Measurements from ENCODE around the gene FLNC.

The FLNC gene

DNA sequence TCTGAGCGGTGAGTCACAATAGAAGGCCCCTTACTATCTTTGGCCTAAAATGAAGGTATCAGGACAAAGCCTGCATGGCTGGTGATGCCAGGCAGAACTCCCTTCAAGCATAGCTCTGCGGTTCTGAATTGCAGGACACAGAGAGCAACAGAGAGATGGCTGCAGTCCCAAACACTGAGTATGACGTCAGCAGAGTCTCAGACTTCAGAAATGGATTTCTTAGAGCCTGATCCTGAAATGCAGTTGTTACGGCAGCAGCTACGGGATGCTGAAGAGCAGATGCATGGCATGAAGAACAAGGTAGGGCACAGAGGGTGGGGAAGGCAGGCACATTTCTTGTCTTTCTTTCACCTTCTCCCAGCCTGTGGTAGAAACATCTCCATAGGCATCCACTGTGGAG lies 25.0 kb upstream of the FLNC start:
- no peak for DNase-seq

DNA sequence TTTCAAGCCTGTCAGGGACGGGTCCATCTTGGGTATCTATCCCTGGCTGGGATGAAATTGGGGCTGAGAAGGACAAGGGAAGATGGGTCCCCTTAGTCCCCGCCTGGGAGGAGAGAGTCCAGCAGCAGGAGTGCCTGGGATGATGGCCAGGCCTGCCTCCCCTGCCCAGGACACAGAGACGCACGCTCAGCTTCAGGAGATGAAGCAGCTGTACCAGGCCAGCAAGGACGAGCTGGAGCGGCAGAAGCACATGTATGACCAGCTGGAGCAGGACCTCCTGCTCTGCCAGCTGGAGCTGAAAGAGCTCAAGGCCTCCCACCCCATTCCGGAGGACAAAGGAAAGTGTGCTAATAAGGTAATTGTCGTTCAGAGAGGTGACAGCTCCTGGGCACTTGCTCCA lies 23.0 kb upstream of the FLNC start:
- DNase-seq: no peak

DNA sequence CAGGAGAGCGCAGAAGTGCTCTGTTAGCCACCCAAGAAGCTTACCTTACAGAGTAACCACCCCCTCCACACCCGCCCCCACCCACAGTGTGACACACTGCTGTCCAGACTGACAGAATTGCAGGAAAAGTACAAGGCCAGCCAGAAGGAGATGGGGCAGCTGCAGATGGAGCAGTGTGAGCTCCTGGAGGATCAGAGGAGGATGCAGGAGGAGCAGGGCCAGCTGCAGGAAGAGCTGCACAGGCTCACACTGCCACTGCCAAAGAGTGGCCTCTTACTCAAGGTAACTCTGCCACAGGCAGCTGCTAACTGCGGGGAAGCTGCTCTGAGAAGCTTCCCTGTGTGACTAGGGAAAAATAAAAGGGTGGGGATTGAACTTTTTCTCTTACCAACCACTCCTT lies 20.8 kb upstream of the FLNC start:
- no peak for DNase-seq

- no peak for DNase-seq
These were observed 19.7 kb upstream of the FLNC start for GRCh38 chr7:128810473-128810872.

DNA sequence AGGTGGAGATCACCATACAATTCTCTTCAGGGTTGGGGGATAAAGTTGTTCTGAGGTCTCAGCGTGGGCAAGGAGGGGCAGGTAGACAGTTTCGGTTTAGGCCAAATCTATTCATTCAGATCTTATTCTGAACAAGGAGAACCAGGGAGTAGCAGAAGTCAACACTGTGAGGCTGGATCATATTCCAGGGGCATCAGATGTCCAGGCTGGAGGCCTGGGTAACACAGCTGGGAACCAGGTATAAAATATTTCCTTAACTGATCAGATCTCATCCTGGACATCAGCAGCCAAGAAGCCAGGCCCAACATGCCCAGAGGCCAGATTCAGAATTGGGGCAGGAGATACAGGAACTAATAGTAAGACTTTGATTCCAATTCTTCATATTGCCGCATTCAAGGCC lies 19.2 kb upstream of the FLNC start:
- DNase-seq: no peak

- DNase-seq: no peak
These were observed 18.4 kb upstream of the FLNC start for GRCh38 chr7:128811631-128812430.

DNA sequence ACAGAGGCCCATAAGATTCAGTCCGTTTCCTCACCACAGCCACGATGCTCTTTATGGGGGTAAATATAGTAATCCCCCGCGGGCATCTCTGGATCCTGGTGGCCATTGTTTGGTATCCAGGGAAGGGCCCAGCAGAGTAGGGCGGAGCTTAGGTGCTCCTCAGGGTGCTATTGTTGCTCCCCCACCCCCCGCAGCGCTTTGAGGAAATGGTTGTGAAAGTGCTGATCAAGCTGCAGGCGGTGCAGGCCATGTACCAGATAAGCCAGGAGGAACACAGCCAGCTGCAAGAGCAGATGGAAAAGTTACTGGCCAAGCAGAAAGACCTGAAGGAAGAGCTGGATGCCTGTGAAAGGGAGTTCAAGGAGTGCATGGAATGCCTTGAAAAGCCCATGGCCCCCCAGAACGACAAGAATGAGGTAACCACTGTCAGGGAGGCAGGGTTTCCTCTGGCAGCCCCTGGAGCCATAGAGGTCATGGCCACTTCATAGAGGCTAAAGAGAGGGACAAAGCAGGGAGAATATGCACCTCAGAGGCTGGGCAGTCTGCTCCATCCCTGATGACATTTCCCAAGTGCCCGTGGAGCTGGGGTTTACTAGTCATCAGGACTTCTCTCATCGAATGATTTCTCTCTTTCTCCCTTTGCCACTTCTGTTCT lies 17.6 kb upstream of the FLNC start:
- DNase-seq: no peak

DNA sequence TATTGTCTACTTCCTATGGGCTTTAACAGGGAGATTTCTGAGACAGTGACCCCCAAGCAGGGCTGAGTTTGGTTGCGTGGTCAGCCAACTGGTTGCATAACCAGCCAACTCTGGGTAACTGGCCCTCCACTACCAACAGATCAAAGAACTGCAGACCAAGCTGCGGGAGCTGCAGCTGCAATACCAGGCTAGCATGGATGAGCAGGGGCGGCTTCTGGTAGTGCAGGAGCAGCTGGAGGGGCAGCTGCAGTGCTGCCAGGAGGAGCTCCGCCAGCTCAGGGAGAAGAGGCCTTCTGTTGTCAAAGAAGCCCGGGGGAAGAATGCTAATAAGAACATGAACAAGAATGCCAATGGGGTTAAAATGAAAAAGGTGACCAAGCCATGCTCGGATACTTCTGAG lies 15.7 kb upstream of the FLNC start:
- DNase-seq: no peak

- no peak for DNase-seq
These were observed 14.8 kb upstream of the FLNC start for GRCh38 chr7:128815289-128815942.

GRCh38 chr7:128818694-128819093 lies 11.5 kb upstream of the FLNC start:
- DNase-seq: no peak

- DNase-seq: no peak
These were observed 8.5 kb upstream of the FLNC start for GRCh38 chr7:128821724-128822123.

GRCh38 chr7:128826512-128826911 lies 3.7 kb upstream of the FLNC start:
- DNase-seq: no peak

DNA sequence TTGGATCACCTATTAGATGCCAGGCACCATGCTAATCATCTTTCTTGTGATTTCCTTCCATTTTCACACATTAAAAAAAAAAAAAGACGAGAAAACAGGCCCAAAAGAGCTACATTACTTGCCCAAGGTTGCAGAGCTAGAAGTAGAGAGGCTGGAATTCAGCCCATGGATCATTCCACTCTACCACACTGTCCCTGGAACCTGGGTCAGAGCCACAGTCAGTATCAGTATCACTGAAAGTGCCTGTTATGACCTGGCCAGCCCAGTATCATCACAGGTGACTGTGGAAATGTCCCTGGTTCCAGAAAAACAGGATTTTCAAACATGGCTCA lies 3.3 kb upstream of the FLNC start:
- DNase-seq: no peak

- no peak for DNase-seq
These were observed 2.8 kb upstream of the FLNC start for GRCh38 chr7:128827248-128827958.

DNA sequence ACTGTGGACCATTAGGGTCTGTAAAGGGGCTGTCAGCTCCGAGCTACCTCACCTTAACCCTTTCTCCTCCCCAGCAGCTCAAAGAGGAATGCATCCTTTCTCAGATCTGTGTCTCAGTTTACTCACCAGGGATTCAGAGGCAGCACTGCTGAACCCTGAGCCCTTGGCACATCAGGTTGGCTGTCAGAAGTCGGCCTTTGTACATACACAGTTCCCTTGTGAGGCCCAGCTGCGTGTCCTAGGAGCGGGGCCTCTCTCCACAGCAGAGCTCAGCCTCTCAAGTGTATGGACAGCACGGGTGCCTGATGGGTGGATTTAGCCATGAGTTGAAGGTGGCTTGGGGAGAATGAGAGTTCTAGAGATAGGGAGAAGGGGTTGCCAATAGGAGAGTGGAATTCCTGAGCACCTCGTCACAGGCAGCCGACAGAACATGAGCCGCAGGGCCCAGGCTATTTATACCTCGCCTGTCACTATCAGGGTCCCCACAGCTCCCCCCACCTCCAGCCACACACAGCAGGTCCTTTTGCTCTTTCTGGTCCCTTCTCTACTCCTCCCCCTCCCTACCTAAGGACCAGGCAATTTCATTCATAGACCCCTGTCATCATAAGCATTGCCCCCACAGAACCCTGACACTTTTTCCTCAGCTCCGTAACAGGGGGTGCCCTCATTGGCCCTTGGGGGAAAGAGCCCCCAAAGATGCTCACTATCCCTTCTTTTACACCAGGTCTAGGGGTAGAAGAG lies 2.1 kb upstream of the FLNC start:
- DNase-seq: no peak

DNA sequence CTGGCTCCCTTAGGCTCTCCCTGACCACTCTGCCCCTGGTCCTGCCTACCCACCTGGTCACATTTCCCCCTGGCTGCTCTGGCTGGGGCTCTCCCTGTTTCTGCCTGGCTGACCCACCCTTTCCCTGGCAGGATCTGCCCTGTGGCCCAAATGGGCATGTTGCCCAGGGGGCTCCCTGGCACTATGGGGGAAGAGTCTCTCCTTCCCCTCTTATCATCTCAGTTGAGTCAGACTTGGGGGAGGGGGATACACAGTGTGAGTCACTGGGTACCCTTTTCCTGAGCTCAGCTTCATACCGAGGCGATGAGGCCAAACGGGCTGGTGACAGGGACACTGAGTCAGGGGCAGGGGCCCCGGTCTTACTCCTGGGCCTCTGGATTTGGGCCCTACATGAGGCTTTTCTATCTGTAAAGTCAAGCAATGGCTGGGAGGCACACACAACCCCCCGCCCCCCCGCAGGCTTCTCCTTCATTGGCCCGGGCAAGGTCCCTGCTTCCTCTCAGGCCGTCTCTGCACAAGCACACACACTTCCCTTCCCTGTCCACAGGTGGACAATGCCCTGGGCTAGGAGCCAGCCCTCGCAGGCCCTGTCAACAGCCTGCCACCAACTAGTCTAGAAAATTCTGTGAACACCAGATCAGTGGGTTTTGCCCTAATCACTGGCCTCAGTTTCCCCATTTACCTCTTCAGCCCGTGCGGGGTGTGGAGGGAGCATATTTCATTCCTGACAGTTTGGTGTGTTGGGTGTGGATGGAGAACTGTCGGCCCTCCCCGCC lies 627 bp upstream of the FLNC start:
- DNase-seq: no peak

DNA sequence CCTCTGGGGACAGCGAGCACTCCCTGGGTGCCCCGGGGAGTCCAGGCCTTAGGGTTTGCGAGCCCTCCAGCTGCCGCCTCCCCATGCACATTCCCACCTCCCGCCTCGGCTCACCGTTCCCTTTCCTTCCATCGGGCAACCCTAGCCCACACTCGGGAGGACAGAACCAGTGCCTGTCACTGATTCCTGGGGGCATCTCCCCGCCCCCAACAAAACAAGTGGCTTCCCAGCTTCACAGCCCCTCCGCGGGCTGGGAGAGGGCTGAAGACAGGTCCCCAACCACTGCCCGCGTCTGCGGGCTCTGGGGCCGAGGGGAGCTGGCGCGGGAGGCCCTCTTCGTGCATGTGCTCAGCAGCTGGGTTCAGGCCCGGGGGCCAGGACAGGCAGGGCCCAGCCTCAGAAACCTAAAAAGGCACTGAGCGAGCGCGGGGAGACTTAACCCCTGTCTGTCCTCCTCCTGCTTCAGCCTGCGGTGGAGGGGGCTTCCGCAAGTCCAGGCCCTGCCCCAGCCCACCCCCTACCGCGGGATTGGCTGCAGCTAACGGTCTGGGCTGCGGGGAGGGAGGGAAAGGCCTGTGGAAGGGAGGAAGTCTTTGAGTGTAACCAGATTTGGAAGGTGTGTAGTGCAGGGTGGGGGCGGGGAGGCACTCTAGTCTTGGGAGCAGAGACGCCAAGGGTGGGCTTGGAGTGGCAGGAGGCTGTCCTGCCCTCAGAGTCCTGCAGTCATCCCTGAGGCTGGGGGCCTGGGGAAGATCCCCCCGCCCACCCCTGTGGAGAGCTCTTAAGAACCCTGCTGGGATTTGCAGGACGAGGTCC lies 1.2 kb downstream of the FLNC start:
- DNase-seq: no peak

DNA sequence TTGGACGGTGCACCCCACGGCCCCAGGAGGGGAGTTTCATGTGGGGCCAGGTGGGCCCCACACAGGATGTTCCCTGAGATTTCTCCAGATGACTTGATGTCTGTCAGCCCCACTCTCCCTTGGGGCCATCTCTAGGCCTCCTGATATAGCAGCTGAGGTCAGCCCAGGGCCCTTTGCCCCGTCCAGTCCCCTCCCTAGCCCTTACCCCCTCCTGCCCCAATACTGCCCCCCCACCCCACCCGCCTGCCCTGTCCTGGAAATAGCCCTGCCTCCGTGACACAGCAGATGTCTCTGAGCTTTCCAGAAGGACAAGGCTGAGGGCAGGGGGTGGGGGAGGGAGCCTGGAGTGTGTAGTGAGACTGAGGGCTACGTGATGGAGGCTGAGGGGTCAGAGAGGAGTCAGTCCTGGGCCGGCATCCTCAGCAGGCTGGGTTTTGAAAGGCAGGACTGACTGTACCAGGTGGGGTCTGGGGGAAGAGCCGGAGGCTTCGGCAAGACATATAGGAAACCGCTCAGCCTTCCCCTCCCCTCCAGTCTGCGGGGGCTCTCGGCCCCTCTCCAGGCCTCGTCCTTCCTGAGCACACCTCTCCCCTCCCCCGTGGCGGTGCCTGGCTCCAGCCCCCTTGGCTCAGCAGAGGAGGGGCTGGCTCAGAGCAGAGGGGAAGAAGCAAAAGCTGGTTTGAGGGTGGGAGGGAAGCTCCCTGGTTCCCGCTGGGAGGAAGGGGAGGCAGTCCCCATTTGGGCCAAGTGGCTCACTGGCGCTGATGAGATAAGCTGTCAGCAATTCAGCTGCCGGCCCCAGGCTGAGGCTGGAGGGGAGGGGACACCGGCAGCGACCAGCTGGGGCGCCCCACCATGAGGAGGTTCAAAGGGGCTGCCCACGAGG lies 2.0 kb downstream of the FLNC start:
- no peak for DNase-seq

DNA sequence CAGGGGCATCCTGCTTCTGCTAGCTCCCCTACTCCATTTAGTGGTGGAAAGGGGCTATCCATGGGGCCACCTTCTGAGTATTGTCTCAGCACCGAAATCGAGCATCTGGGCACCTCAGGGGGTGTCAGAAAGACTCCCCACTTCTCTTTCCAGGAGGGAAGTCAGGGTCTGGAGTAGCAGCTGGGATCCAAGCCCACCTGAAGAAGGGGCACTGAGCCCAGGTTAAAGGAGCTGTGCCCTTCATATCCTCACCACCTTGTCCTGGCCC lies 2.6 kb downstream of the FLNC start:
- DNase-seq: no peak

- no peak for DNase-seq
These were observed 3.1 kb downstream of the FLNC start for GRCh38 chr7:128833148-128833945.
